WTC11 (cell line): Measurements from ENCODE around the gene DNAH7.

Source experiments
- CREB1 ChIP-seq: sonication (generic); formaldehyde crosslinking; IDR thresholded peaks from 2 replicates; pipeline ENCODE4 v1.8.0; 2023; ENCODE audit warnings: mild to moderate bottlenecking, missing genetic modification reagents
- CREM ChIP-seq: sonication (generic); formaldehyde crosslinking; IDR thresholded peaks from 2 replicates; pipeline ENCODE4 v1.8.1; 2022; ENCODE audit warnings: mild to moderate bottlenecking, missing genetic modification reagents, moderate library complexity
- OVOL2 ChIP-seq: fragments of 250-450 bp; sonication (Bioruptor Pico); IDR thresholded peaks from 2 replicates; pipeline ENCODE4 v1.9.0; 2021; ENCODE audit warnings: mild to moderate bottlenecking, borderline replicate concordance
- PREB ChIP-seq: sonication (generic); formaldehyde crosslinking; IDR thresholded peaks from 2 replicates; pipeline ENCODE4 v1.8.1; 2022; ENCODE audit warnings: mild to moderate bottlenecking, missing genetic modification reagents, moderate library complexity, borderline replicate concordance
- TP53 ChIP-seq: sonication (generic); formaldehyde crosslinking; IDR thresholded peaks from 2 replicates; pipeline ENCODE4 v1.8.1; 2023; ENCODE audit warnings: mild to moderate bottlenecking, missing genetic modification reagents
- USF1 ChIP-seq: sonication (generic); formaldehyde crosslinking; IDR thresholded peaks from 2 replicates; pipeline ENCODE4 v1.8.0; 2022; ENCODE audit warnings: mild to moderate bottlenecking, missing genetic modification reagents
- USF2 ChIP-seq: sonication (generic); formaldehyde crosslinking; IDR thresholded peaks from 2 replicates; pipeline ENCODE4 v1.8.1; 2023; ENCODE audit warnings: mild to moderate bottlenecking, missing genetic modification reagents, moderate library complexity
- TF ChIP-seq, protein P1 (sequence below): fragments of 200-600 bp; IDR thresholded peaks from 2 replicates; pipeline ENCODE4 v1.8.0; 2022; ENCODE audit warnings: antibody characterized with exemption
- TF ChIP-seq, protein P2 (sequence below): sonication (generic); formaldehyde crosslinking; IDR thresholded peaks from 2 replicates; pipeline ENCODE4 v1.8.1; 2022; ENCODE audit warnings: low read depth, missing genetic modification reagents, borderline replicate concordance

DNA sequence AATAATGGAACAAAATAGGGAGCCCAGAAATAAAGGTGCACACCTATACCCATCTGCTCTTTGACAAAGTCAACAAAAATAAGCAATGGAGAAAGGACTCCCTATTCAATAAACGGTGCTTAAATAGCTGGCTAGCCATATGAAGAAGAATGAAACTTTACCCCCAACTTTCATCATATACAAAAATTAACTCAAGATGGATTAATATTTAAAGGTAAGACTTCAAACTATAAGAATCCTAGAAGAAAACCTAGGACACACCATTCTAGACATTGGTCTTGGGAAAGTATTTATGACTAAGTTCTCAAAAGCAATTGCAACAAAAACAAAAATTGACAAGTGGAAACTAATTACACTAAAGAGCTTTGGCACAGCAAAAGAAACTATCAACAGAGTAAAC is 139.1 kb downstream of the DNAH7 start:
- TF ChIP-seq, protein P1, sequence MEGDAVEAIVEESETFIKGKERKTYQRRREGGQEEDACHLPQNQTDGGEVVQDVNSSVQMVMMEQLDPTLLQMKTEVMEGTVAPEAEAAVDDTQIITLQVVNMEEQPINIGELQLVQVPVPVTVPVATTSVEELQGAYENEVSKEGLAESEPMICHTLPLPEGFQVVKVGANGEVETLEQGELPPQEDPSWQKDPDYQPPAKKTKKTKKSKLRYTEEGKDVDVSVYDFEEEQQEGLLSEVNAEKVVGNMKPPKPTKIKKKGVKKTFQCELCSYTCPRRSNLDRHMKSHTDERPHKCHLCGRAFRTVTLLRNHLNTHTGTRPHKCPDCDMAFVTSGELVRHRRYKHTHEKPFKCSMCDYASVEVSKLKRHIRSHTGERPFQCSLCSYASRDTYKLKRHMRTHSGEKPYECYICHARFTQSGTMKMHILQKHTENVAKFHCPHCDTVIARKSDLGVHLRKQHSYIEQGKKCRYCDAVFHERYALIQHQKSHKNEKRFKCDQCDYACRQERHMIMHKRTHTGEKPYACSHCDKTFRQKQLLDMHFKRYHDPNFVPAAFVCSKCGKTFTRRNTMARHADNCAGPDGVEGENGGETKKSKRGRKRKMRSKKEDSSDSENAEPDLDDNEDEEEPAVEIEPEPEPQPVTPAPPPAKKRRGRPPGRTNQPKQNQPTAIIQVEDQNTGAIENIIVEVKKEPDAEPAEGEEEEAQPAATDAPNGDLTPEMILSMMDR = no peak
- no peak for TF ChIP-seq CREM (CRISPR knock-in tag)
- TF ChIP-seq USF1 (CRISPR knock-in tag) = no peak
- no peak for TF ChIP-seq CREB1 (CRISPR knock-in tag)
- TF ChIP-seq TP53 (CRISPR knock-in tag) = no peak
- no peak for TF ChIP-seq USF2 (CRISPR knock-in tag)
- TF ChIP-seq PREB (CRISPR knock-in tag) = no peak
- TF ChIP-seq, protein P2, sequence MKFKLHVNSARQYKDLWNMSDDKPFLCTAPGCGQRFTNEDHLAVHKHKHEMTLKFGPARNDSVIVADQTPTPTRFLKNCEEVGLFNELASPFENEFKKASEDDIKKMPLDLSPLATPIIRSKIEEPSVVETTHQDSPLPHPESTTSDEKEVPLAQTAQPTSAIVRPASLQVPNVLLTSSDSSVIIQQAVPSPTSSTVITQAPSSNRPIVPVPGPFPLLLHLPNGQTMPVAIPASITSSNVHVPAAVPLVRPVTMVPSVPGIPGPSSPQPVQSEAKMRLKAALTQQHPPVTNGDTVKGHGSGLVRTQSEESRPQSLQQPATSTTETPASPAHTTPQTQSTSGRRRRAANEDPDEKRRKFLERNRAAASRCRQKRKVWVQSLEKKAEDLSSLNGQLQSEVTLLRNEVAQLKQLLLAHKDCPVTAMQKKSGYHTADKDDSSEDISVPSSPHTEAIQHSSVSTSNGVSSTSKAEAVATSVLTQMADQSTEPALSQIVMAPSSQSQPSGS (CRISPR knock-in tag) = no peak
- no peak for TF ChIP-seq OVOL2 (CRISPR knock-in tag)
